CD14-positive monocyte (primary cell): ENCODE measurements around the gene IVD. TPM values are rescaled to one million over a fixed set of nuclear protein-coding genes. Genes with fewer than 3 reads are reported as not detected.
A peak's percentile ranks its signal among the peaks of the same experiment; 100 is the strongest.

Experiments
- DNase-seq, 3 donors: peaks; one replicate each; pipeline ENCODE4 v3.0.0-alpha.2; 2011 to 2022
- H2AFZ ChIP-seq: 2 replicates; pipeline ENCODE4 v1.6.0; 2012; ENCODE audit warnings: mild to moderate bottlenecking, low read depth, low read length, inconsistent platforms; ENCODE audit not compliant: insufficient read depth, poor library complexity, severe bottlenecking
- H3K27ac ChIP-seq, 2 donors: 1 replicate in 1 of 2; 2 replicates in 1 of 2; pipeline ENCODE4 v1.5.1; 2012 to 2013; ENCODE audit warnings: low read length in 2 of 2, control low read depth in 1 of 2, inconsistent platforms in 1 of 2, low read depth in 1 of 2, mild to moderate bottlenecking in 1 of 2
- H3K27me3 ChIP-seq, 2 donors: one replicate each; pipeline versions ENCODE4 v1.6.0 to v1.6.1; 2011 to 2013; ENCODE audit warnings: low read length in 2 of 2; ENCODE audit not compliant: control insufficient read depth in 2 of 2, insufficient read depth in 2 of 2
- H3K36me3 ChIP-seq, 2 donors: replicated peaks in 1 of 2; 1 replicate in 1 of 2; 2 replicates in 1 of 2; pipeline versions ENCODE4 v1.5.1 to v1.6.1; 2012 to 2013; ENCODE audit warnings: low read length in 2 of 2, control low read depth in 1 of 2, inconsistent platforms in 1 of 2, mild to moderate bottlenecking in 1 of 2; ENCODE audit not compliant: insufficient read depth in 2 of 2, control insufficient read depth in 1 of 2
- H3K4me1 ChIP-seq, 2 donors: 1 replicate in 1 of 2; 2 replicates in 1 of 2; pipeline versions ENCODE4 v1.5.1 to v1.6.1; 2012 to 2013; ENCODE audit warnings: low read length in 2 of 2, control low read depth in 1 of 2, inconsistent platforms in 1 of 2, mild to moderate bottlenecking in 1 of 2, moderate library complexity in 1 of 2; ENCODE audit not compliant: insufficient read depth in 2 of 2, control insufficient read depth in 1 of 2
- H3K4me2 ChIP-seq: replicated peaks from 2 replicates; pipeline ENCODE3; 2012; ENCODE audit warnings: low read length, moderate library complexity, mild to moderate bottlenecking; ENCODE audit not compliant: poor library complexity, severe bottlenecking; ENCODE audit errors: extremely low read depth
- H3K4me3 ChIP-seq, 3 experiments: fragments of 200-600 bp in 1 of 3; sonication (generic) in 1 of 3; replicated peaks in 1 of 3; 1 replicate in 2 of 3; 2 replicates in 1 of 3; pipeline ENCODE4 v1.5.1; 2011 to 2013; ENCODE audit warnings: low read length in 3 of 3, mild to moderate bottlenecking in 3 of 3, control low read depth in 2 of 3, low read depth in 2 of 3, inconsistent platforms in 1 of 3, moderate library complexity in 1 of 3
- H3K79me2 ChIP-seq: 2 replicates; pipeline ENCODE4 v1.6.0; 2012; ENCODE audit warnings: mild to moderate bottlenecking, control low read depth, inconsistent platforms, low read length, moderate library complexity; ENCODE audit not compliant: insufficient read depth
- H3K9ac ChIP-seq: 2 replicates; pipeline ENCODE4 v1.6.0; 2017; ENCODE audit warnings: low read length, mild to moderate bottlenecking; ENCODE audit not compliant: insufficient read depth, poor library complexity, severe bottlenecking
- H3K9me3 ChIP-seq, 2 donors: replicated peaks in 1 of 2; 1 replicate in 1 of 2; 2 replicates in 1 of 2; pipeline versions ENCODE4 v1.5.1 to v1.6.1; 2012 to 2013; ENCODE audit warnings: low read length in 2 of 2, control low read depth in 1 of 2; ENCODE audit not compliant: control insufficient read depth in 1 of 2, insufficient read depth in 1 of 2
- H4K20me1 ChIP-seq: 2 replicates; pipeline ENCODE4 v1.6.0; 2012; ENCODE audit warnings: mild to moderate bottlenecking, low read length, control low read depth, moderate library complexity; ENCODE audit not compliant: insufficient read depth
- H3K27ac Mint-ChIP-seq, 7 donors: one replicate each; pipeline ENCODE4 v1.8.0; 2020; ENCODE audit warnings: mild to moderate bottlenecking in 7 of 7, mixed read lengths in 7 of 7, moderate library complexity in 6 of 7, inconsistent platforms in 2 of 7
- H3K27me3 Mint-ChIP-seq, 3 donors: one replicate each; pipeline ENCODE4 v1.8.0; 2021 to 2022; ENCODE audit warnings: low read depth in 3 of 3, mild to moderate bottlenecking in 3 of 3, mixed read lengths in 3 of 3, moderate library complexity in 3 of 3, inconsistent platforms in 1 of 3
- H3K36me3 Mint-ChIP-seq, 2 donors: one replicate each; pipeline ENCODE4 v1.8.0; 2020; ENCODE audit warnings: mixed read lengths in 2 of 2, inconsistent platforms in 1 of 2, mild to moderate bottlenecking in 1 of 2
- H3K4me1 Mint-ChIP-seq: one replicate; pipeline ENCODE4 v1.8.0; 2020; ENCODE audit warnings: mild to moderate bottlenecking, mixed read lengths
- H3K4me3 Mint-ChIP-seq, 2 donors: one replicate each; pipeline ENCODE4 v1.8.0; 2020; ENCODE audit warnings: mild to moderate bottlenecking in 2 of 2, mixed read lengths in 2 of 2, moderate library complexity in 1 of 2
- H3K9me3 Mint-ChIP-seq, 7 donors: one replicate each; pipeline ENCODE4 v1.8.0; 2020 to 2022; ENCODE audit warnings: mixed read lengths in 7 of 7, mild to moderate bottlenecking in 6 of 7, moderate library complexity in 6 of 7, inconsistent platforms in 2 of 7
- CTCF ChIP-seq: fragments of 200-600 bp; IDR thresholded peaks from one replicate; pipeline ENCODE4 v1.8.0; 2022; ENCODE audit warnings: antibody characterized with exemption, mild to moderate bottlenecking
- WGBS: methylation state at CpG from one replicate; pipeline ENCODE4 v1.1.5; 2013; ENCODE audit warnings: missing lambda C conversion rate; ENCODE audit not compliant: insufficient coverage; 5-methylcytosine and 5-hydroxymethylcytosine counted together
- intact Hi-C, 2 donors: fragments of 100-400 bp; cut with micrococcal nuclease; formaldehyde crosslinking; loops; one replicate each; pipeline versions ENCODE4 v1.15.0 to v1.15.1; 2023
- polyA plus RNA-seq, 3 donors: library from polyadenylated mRNA; depleted of rRNA in 1 of 3; unstranded in 2 of 3; stranded (reverse) in 1 of 3; fragments of 300-500 nt in 2 of 3; fragments of >200 nt in 1 of 3; fragmentation: Illumina TruSeq in 2 of 3; gene quantifications; 1 replicate in 2 of 3; 2 replicates in 1 of 3; pipeline ENCODE4 v1.2.3, GENCODE V29; 2012 to 2021

Gene IVD
- polyA plus RNA-seq, 3 donors, result 28.6 to 46.3 (median 31.3) TPM

GRCh38 chr15:40450047-40450446 lies 44.5 kb downstream of the IVD start:
- Mint-ChIP-seq H3K4me1 (peaks cover 40% of the 10 kb centered on the region), H3K9me3 (no peaks in the 10 kb centered on the region), H3K4me3 (no peak overlapping the region), H3K27ac (no peak overlapping the region), H3K27me3 (peaks cover 0 to 3% (median 0%) of the 10 kb centered on the region in 3 donors), H3K36me3 (peaks cover 9 to 12% of the 10 kb centered on the region in 2 donors)
- no peak overlapping the region for H3K4me2 ChIP-seq
- DNase-seq, result no peak
- H4K20me1 ChIP-seq, result peaks cover 88% of the 10 kb centered on the region
- no peaks in the 10 kb centered on the region for H3K36me3 ChIP-seq
- intact Hi-C loops, result no loop called here
- H3K27ac ChIP-seq, result no peak overlapping the region
- TF ChIP-seq CTCF, result no peak
- H3K9ac ChIP-seq, result no peak overlapping the region
- peaks cover 71% of the 10 kb centered on the region for H3K79me2 ChIP-seq
- H2AFZ ChIP-seq, result no peak overlapping the region
- WGBS, result 100% methylated on average over 1 of the region's 2 CpGs
- no peaks in the 10 kb centered on the region for H3K27me3 ChIP-seq
- no peak overlapping the region for H3K4me3 ChIP-seq
- peaks cover 13 to 25% of the 10 kb centered on the region in 2 donors for H3K4me1 ChIP-seq
- H3K9me3 ChIP-seq, result no peaks in the 10 kb centered on the region

DNA sequence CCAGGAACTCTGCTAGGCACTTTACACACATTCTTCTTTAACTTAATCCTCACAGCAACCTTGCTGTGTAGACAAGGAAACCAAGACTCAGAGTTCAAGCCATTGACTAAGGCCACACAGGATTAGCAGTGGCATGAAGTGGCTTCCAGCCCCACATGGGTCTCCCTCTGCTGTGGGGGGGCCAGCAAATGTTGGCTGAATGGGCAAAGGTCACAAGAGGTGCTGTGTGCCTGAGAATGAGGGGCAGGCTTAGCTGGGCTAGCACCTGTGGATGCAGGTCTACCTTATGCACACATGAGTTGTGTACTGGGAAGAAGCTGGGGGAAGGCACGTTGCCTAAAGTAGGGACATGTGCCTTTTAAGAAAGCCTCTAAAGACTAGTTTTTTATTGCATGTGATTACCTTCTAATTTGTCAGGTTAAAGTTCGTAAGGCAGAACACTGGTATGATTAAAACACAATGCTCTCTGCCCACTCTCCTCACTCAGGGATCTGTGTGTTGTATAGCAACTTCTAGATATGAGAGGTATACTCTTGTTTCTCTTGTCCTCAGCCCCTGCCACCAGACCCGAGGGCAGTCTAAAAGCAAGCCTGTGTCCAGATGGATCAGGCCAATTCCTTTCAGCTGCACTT lies 46.0 kb downstream of the IVD start:
- Mint-ChIP-seq H3K4me1 (peaks cover 52% of the 10 kb centered on the region), H3K36me3 (peaks cover 5 to 6% of the 10 kb centered on the region in 2 donors), H3K4me3 (no peak overlapping the region), H3K27me3 (peaks cover 0 to 5% (median 0%) of the 10 kb centered on the region in 3 donors), H3K9me3 (no peaks in the 10 kb centered on the region), H3K27ac (peak overlapping the region in 2 of 7 donors; percentile 60 to 86)
- Histone ChIP-seq H3K27me3 (no peaks in the 10 kb centered on the region), H2AFZ (no peak overlapping the region), H3K9me3 (no peaks in the 10 kb centered on the region), H3K4me3 (no peak overlapping the region), H3K79me2 (peaks cover 71% of the 10 kb centered on the region), H3K36me3 (no peaks in the 10 kb centered on the region), H3K4me1 (peaks cover 19 to 31% of the 10 kb centered on the region in 2 donors), H4K20me1 (peaks cover 88% of the 10 kb centered on the region), H3K27ac (no peak overlapping the region), H3K4me2 (no peak overlapping the region), H3K9ac (peak overlapping the region; percentile 10)
- intact Hi-C loops, result no loop called here
- 100% methylated on average over 1 of the region's 3 CpGs for WGBS
- no peak for TF ChIP-seq CTCF
- DNase-seq, result no peak
